ENCODE data around the gene OSBPL5. TPM values are rescaled to one million over a fixed set of nuclear protein-coding genes. Genes with fewer than 3 reads are reported as not detected.

OSBPL5 gene
- total RNA-seq, 1 experiment from 2014 or later = 16.1 TPM

DNA sequence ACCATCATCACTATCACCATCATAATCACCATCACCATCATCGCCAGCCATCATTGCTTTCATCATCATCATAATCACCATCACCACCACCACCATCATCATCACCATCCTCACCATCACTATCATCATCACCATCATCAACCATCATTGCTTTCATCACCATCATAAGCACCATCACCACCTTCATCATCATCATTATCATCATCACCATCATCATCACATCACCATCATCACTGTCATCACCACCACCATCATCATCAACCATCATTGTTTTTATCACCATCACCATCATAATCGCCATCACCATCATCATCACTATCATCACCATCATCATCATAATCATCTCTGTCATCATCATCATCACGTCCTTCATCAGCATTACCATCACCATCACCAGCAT lies 9.3 kb upstream of the OSBPL5 start:
- H4K5ac ChIP-seq (ENCODE audit: insufficient read length, low read depth, low read length) = no peak overlapping the region
- no peak overlapping the region for H3K4me3 Mint-ChIP-seq
- H3K23me2 ChIP-seq (ENCODE audit: insufficient read length, low read depth, low read length, poor library complexity, severe bottlenecking) = no peaks in the 10 kb centered on the region
- H3K23ac ChIP-seq (ENCODE audit: insufficient read length, low read depth, low read length) = no peak overlapping the region
- peaks cover 2% of the 10 kb centered on the region; the same call in 1 of the 2 replicates for H3K27me3 ChIP-seq (ENCODE audit: insufficient read depth, low read length)
- no peak overlapping the region for H2BK15ac ChIP-seq (ENCODE audit: low read depth, low read length)
- H2AK5ac ChIP-seq (ENCODE audit: insufficient read length, low read length) = no peak overlapping the region
- no peaks in the 10 kb centered on the region for H3K79me1 ChIP-seq (ENCODE audit: insufficient read depth, low read depth, low read length, poor library complexity, severe bottlenecking)
- no peak for DNase-seq
- H3K4me2 ChIP-seq (ENCODE audit: insufficient read depth, insufficient read length, low read length) = no peak overlapping the region
- no peaks in the 10 kb centered on the region for H3K9me3 ChIP-seq (ENCODE audit: control insufficient read depth, low read depth, low read length)
- no peak overlapping the region for H3K4ac ChIP-seq (ENCODE audit: low read depth, low read length)
- H3K56ac ChIP-seq (ENCODE audit: insufficient read length, low read depth, low read length) = no peak overlapping the region
- 100% methylated on average over 2 of the region's 3 CpGs for WGBS (ENCODE audit: extremely low coverage, insufficient read length, low lambda C conversion rate)
- no peak overlapping the region for H3K27ac ChIP-seq (ENCODE audit: insufficient read length, low read depth, low read length)
- no peaks in the 10 kb centered on the region; the same call in 1 of the 2 replicates for H3K4me1 ChIP-seq (ENCODE audit: insufficient read depth, low read length)
- H3K14ac ChIP-seq (ENCODE audit: insufficient read depth, low read length) = no peak overlapping the region
- peaks cover 33% of the 10 kb centered on the region for H3K27me3 Mint-ChIP-seq (ENCODE audit: low read depth)
- no peak overlapping the region for H3K18ac ChIP-seq (ENCODE audit: insufficient read length, low read depth, low read length)
- H2BK120ac ChIP-seq (ENCODE audit: low read depth, low read length, poor library complexity, severe bottlenecking) = no peak overlapping the region
- H4K91ac ChIP-seq (ENCODE audit: insufficient read length, low read depth, low read length) = no peak overlapping the region
- H3K79me2 ChIP-seq (ENCODE audit: insufficient read depth, low read length) = no peaks in the 10 kb centered on the region
- no peaks in the 10 kb centered on the region for H4K20me1 ChIP-seq (ENCODE audit: control insufficient read depth, insufficient read depth, insufficient read length)
- H3K36me3 Mint-ChIP-seq (ENCODE audit: insufficient read depth in 1 of 3, low read depth in 3 of 3) = 0 out of 7 replicates have a peak, but pooled peaks cover 0 to 5% (median 0%) of the 10 kb centered on the region in 3 experiments
- TF ChIP-seq, protein P1, sequence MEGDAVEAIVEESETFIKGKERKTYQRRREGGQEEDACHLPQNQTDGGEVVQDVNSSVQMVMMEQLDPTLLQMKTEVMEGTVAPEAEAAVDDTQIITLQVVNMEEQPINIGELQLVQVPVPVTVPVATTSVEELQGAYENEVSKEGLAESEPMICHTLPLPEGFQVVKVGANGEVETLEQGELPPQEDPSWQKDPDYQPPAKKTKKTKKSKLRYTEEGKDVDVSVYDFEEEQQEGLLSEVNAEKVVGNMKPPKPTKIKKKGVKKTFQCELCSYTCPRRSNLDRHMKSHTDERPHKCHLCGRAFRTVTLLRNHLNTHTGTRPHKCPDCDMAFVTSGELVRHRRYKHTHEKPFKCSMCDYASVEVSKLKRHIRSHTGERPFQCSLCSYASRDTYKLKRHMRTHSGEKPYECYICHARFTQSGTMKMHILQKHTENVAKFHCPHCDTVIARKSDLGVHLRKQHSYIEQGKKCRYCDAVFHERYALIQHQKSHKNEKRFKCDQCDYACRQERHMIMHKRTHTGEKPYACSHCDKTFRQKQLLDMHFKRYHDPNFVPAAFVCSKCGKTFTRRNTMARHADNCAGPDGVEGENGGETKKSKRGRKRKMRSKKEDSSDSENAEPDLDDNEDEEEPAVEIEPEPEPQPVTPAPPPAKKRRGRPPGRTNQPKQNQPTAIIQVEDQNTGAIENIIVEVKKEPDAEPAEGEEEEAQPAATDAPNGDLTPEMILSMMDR (conservative IDR thresholded peaks at IDR 0.05) = no peak
- H2AFZ ChIP-seq (ENCODE audit: low read length) = no peak overlapping the region
- H3K4me1 Mint-ChIP-seq = peaks cover 4% of the 10 kb centered on the region in 2 experiments
- H3K27ac Mint-ChIP-seq = no peak overlapping the region
- H2BK20ac ChIP-seq (ENCODE audit: low read depth, low read length, poor library complexity, severe bottlenecking) = no peak overlapping the region
- H4K8ac ChIP-seq (replicated peaks; ENCODE audit: insufficient read length, low read depth, low read length) = no peak overlapping the region
- no peak overlapping the region for H2BK5ac ChIP-seq (ENCODE audit: insufficient read length, low read length)
- no peak overlapping the region for H2BK12ac ChIP-seq (ENCODE audit: insufficient read length, low read depth, low read length)
- H3T11ph ChIP-seq (ENCODE audit: low read length) = no peak overlapping the region
- no peak overlapping the region for H3K9ac ChIP-seq (ENCODE audit: extremely low read depth, insufficient read length, low read length)
- H3K9me3 Mint-ChIP-seq = peaks cover 0 to 14% of the 10 kb centered on the region in 2 experiments; a peak in 3 of 5 replicates
